HG03432 (cell line): ENCODE measurements around the gene DNM3.

ENCODE experiments used
- ATAC-seq: cut with Tn5 transposase; IDR thresholded peaks from one replicate; pipeline ENCODE4 v1.9.1; 2021; ENCODE audit warnings: mild to moderate bottlenecking, moderate library complexity; ENCODE audit not compliant: unreplicated experiment

Gene DNM3

GRCh38 chr1:171966426-171967220, 125.3 kb downstream of the DNM3 start:
- no peak for ATAC-seq

- no peak for ATAC-seq
Measured at GRCh38 chr1:171969226-171969625, 127.9 kb downstream of the DNM3 start.

- ATAC-seq: no peak
Measured at GRCh38 chr1:171969813-171970212, 128.5 kb downstream of the DNM3 start.

- ATAC-seq: no peak
Measured at GRCh38 chr1:171972846-171973245, 131.5 kb downstream of the DNM3 start.

- no peak for ATAC-seq
Measured at GRCh38 chr1:171973421-171973820, 132.1 kb downstream of the DNM3 start.

- no peak for ATAC-seq
Measured at GRCh38 chr1:171981303-171981702, 140.0 kb downstream of the DNM3 start.

- ATAC-seq: no peak
Measured at GRCh38 chr1:171983584-171983983, 142.3 kb downstream of the DNM3 start.

GRCh38 chr1:171984262-171984661, 143.0 kb downstream of the DNM3 start:
- no peak for ATAC-seq

GRCh38 chr1:171984850-171985485, 143.7 kb downstream of the DNM3 start:
- ATAC-seq: no peak

- ATAC-seq: no peak
Measured at GRCh38 chr1:171985639-171986038, 144.3 kb downstream of the DNM3 start.

GRCh38 chr1:171988243-171988885, 147.1 kb downstream of the DNM3 start:
- no peak for ATAC-seq

GRCh38 chr1:171990371-171990770, 149.1 kb downstream of the DNM3 start:
- ATAC-seq: no peak

GRCh38 chr1:171994293-171994692, 153.0 kb downstream of the DNM3 start:
- no peak for ATAC-seq

- no peak for ATAC-seq
Measured at GRCh38 chr1:171995573-171995972, 154.3 kb downstream of the DNM3 start.

- ATAC-seq: no peak
Measured at GRCh38 chr1:171997936-171998335, 156.6 kb downstream of the DNM3 start.

GRCh38 chr1:171998711-171999110, 157.4 kb downstream of the DNM3 start:
- ATAC-seq: no peak

GRCh38 chr1:171999756-172000155, 158.5 kb downstream of the DNM3 start:
- ATAC-seq: no peak

- ATAC-seq: no peak
Measured at GRCh38 chr1:172001288-172001687, 160.0 kb downstream of the DNM3 start.

GRCh38 chr1:172002725-172003345, 161.5 kb downstream of the DNM3 start:
- no peak for ATAC-seq

GRCh38 chr1:172003766-172004530, 162.7 kb downstream of the DNM3 start:
- no peak for ATAC-seq

- ATAC-seq: no peak
Measured at GRCh38 chr1:172004671-172005070, 163.4 kb downstream of the DNM3 start.
